WTC11 (cell line): Measurements from ENCODE around the gene CALN1.

ENCODE experiments used
- CBFB ChIP-seq: sonication (generic); formaldehyde crosslinking; IDR thresholded peaks from 2 replicates; pipeline ENCODE4 v1.8.1; 2022; ENCODE audit warnings: mild to moderate bottlenecking, low read depth, missing genetic modification reagents
- CREM ChIP-seq: sonication (generic); formaldehyde crosslinking; IDR thresholded peaks from 2 replicates; pipeline ENCODE4 v1.8.1; 2022; ENCODE audit warnings: mild to moderate bottlenecking, missing genetic modification reagents, moderate library complexity
- CTCF ChIP-seq: fragments of 200-600 bp; IDR thresholded peaks from 2 replicates; pipeline ENCODE4 v1.8.0; 2022; ENCODE audit warnings: antibody characterized with exemption
- E2F5 ChIP-seq: sonication (generic); formaldehyde crosslinking; IDR thresholded peaks from 2 replicates; pipeline ENCODE4 v1.8.1; 2022; ENCODE audit warnings: mild to moderate bottlenecking, moderate library complexity, missing genetic modification reagents
- ESRRA ChIP-seq: sonication (generic); formaldehyde crosslinking; IDR thresholded peaks from 2 replicates; pipeline ENCODE4 v1.8.1; 2022; ENCODE audit warnings: mild to moderate bottlenecking, missing genetic modification reagents, borderline replicate concordance
- ETV6 ChIP-seq: sonication (generic); formaldehyde crosslinking; IDR thresholded peaks from 2 replicates; pipeline ENCODE4 v1.8.1; 2022; ENCODE audit warnings: mild to moderate bottlenecking, missing genetic modification reagents
- MAX ChIP-seq: sonication (generic); formaldehyde crosslinking; IDR thresholded peaks from 2 replicates; pipeline ENCODE4 v1.8.0; 2022; ENCODE audit warnings: mild to moderate bottlenecking, missing genetic modification reagents
- SOX15 ChIP-seq: fragments of 250-450 bp; sonication (Bioruptor Pico); IDR thresholded peaks from 2 replicates; pipeline ENCODE4 v1.9.0; 2021; ENCODE audit warnings: mild to moderate bottlenecking
- TEAD1 ChIP-seq: sonication (generic); formaldehyde crosslinking; IDR thresholded peaks from 2 replicates; pipeline ENCODE4 v1.8.0; 2022; ENCODE audit warnings: mild to moderate bottlenecking, missing genetic modification reagents
- USF1 ChIP-seq: sonication (generic); formaldehyde crosslinking; IDR thresholded peaks from 2 replicates; pipeline ENCODE4 v1.8.0; 2022; ENCODE audit warnings: mild to moderate bottlenecking, missing genetic modification reagents
- ZNF121 ChIP-seq: sonication (generic); formaldehyde crosslinking; IDR thresholded peaks from 2 replicates; pipeline ENCODE4 v1.8.0; 2023; ENCODE audit warnings: missing genetic modification reagents
- ZNF138 ChIP-seq: sonication (generic); formaldehyde crosslinking; conservative IDR thresholded peaks from 2 replicates; pipeline ENCODE4 v1.8.1; 2022; ENCODE audit warnings: mild to moderate bottlenecking, moderate library complexity, missing genetic modification reagents

GRCh38 chr7:72099784-72100183, 312.4 kb downstream of the CALN1 start:
- TF ChIP-seq SOX15 (CRISPR knock-in tag) (no peak), USF1 (CRISPR knock-in tag) (no peak), CTCF (no peak), MAX (no peak), CREM (CRISPR knock-in tag) (no peak), ZNF138 (CRISPR knock-in tag) (no peak), ETV6 (CRISPR knock-in tag) (no peak), ZNF121 (no peak), E2F5 (no peak), CBFB (CRISPR knock-in tag) (no peak), ESRRA (CRISPR knock-in tag) (no peak), TEAD1 (CRISPR knock-in tag) (no peak)
